Measurements from ENCODE around the gene NECAP2.

NECAP2 gene

DNA sequence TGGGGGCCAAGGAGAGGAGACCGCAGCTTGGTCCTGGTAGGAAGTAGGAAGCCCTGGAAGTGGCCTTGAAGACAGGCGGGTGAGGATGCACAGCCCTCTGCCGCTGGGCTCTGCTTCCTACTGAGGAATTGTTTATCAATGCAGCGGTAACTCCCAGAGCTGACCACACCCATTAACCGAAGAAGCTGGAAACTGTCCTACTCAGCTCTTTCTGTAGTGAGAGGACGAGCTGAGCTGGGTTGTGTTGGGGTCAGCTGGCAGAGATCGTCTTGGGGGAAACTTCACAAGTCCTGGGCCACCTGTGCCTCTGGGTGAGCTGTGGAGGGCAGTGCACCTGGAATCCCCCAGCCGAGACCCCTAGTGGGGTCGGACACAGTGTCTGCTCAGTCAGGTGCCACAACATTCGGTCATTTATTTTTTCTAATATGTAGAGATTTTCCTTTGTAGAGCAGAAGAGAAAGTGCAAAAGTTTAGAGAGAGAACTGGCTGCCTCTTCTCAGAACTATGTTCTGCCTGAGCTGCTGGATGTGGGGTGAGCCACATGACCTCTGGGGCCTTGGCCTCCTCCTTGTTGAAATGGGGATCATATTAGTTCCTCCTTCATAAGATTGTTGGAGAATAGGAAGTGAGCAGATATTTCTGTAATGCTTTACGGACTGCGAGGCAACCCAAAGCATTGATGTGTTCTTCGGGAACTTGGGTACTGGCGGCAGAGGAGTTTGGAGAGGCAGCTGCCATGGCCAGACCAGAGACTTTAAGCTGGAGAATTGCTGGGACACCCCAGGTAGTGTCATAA is 3.6 kb downstream of the NECAP2 start:
- no peak for DNase-seq (ENCODE audit: low spot score)
- in situ Hi-C loops (cut with MboI; ENCODE audit: low pct_unique_long_range_greater_than_20kb, low sequenced_read_pairs, unreplicated experiment) = no loop called here
- TF ChIP-seq, protein P1, sequence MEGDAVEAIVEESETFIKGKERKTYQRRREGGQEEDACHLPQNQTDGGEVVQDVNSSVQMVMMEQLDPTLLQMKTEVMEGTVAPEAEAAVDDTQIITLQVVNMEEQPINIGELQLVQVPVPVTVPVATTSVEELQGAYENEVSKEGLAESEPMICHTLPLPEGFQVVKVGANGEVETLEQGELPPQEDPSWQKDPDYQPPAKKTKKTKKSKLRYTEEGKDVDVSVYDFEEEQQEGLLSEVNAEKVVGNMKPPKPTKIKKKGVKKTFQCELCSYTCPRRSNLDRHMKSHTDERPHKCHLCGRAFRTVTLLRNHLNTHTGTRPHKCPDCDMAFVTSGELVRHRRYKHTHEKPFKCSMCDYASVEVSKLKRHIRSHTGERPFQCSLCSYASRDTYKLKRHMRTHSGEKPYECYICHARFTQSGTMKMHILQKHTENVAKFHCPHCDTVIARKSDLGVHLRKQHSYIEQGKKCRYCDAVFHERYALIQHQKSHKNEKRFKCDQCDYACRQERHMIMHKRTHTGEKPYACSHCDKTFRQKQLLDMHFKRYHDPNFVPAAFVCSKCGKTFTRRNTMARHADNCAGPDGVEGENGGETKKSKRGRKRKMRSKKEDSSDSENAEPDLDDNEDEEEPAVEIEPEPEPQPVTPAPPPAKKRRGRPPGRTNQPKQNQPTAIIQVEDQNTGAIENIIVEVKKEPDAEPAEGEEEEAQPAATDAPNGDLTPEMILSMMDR (IDR thresholded peaks at IDR 0.05; ENCODE audit: extremely low read depth, insufficient read depth, missing control alignments) = no peak

DNA sequence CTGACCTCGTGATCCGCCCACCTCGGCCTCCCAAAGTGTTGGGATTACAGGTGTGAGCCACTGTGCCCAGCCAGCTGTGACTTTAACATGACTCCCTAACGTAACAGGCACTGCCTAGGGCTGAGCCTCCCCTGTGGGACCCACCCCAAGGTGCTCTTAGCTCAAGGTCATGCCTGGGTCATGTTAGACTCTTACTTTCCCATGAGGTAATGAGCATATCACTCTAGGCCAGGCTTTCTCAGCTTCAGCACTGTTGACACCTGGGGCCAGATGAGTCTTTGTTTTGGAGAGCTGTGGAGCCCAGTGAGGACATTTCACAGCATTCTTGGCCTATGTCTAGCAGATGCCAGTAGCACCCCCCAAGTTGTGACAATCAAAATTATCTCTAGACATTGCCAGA is 4.5 kb downstream of the NECAP2 start:
- in situ Hi-C loops (cut with MboI; ENCODE audit: low pct_unique_long_range_greater_than_20kb, low sequenced_read_pairs, unreplicated experiment) = no loop called here
- TF ChIP-seq, protein P1 (IDR thresholded peaks at IDR 0.05; ENCODE audit: extremely low read depth, insufficient read depth, missing control alignments) = no peak
- DNase-seq (ENCODE audit: low spot score) = peak; percentile 40

DNA sequence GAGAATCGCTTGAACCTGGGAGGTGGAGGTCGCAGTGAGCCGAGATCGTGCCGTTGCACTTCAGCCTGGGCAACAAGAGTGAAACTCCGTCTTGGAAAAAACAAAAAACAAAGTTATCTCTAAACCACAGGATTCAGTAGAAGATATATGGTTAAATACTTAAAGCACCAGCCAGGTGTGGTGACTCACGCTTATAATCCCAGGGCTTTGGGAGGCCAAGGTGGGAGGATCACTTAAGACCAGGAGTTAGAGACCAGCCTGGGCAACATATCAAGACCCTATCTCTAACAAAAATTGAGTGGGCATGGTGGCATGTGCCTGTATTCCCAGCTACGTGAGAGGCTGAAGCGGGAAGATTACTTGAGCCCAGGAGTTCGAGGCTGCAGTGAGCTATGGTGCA is 5.6 kb downstream of the NECAP2 start:
- no peak for DNase-seq (ENCODE audit: low spot score)
- TF ChIP-seq, protein P1 (IDR thresholded peaks at IDR 0.05; ENCODE audit: extremely low read depth, insufficient read depth, missing control alignments) = no peak
- in situ Hi-C loops (cut with MboI; ENCODE audit: low pct_unique_long_range_greater_than_20kb, low sequenced_read_pairs, unreplicated experiment) = no loop called here

DNA sequence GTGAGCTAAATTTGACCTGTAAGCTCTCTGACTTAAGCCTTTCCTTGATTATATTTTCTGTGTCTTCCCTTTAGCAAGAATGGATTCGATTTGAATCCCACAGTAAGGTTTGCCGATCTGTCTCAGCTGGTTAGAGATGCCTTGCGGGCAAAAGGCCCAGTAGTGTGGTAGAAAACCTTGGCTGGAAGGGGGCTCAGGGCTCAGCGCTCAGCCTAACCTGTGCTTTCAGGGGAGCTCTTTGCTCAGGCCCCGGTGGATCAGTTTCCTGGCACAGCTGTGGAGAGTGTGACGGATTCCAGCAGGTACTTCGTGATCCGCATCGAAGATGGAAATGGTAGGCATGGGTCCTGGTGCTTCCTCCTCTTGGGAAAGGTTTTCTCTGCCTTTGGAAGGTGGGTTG is 7.1 kb downstream of the NECAP2 start:
- DNase-seq (ENCODE audit: low spot score) = no peak
- in situ Hi-C loops (cut with MboI; ENCODE audit: low pct_unique_long_range_greater_than_20kb, low sequenced_read_pairs, unreplicated experiment) = no loop called here
- TF ChIP-seq, protein P1 (IDR thresholded peaks at IDR 0.05; ENCODE audit: extremely low read depth, insufficient read depth, missing control alignments) = no peak

DNA sequence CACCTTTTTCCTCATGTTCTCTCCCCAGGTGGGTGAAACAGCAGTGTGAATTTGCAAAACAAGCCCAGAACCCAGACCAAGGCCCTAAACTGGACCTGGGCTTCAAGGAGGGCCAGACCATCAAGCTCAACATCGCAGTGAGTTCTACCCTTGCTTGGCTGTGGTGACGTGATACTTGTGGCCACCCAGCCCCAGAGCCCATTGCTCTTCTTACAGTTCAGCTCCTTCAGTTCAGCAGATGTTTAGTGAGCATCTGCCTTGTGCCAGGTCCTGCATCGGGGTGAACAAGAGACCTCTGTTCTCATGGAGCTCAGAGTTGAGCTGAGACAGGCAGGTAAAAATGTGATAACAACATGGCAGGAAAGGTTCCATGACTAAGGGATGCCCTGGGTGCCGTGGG is 8.5 kb downstream of the NECAP2 start:
- TF ChIP-seq, protein P1 (IDR thresholded peaks at IDR 0.05; ENCODE audit: extremely low read depth, insufficient read depth, missing control alignments) = no peak
- in situ Hi-C loops (cut with MboI; ENCODE audit: low pct_unique_long_range_greater_than_20kb, low sequenced_read_pairs, unreplicated experiment) = no loop called here
- DNase-seq (ENCODE audit: low spot score) = no peak

DNA sequence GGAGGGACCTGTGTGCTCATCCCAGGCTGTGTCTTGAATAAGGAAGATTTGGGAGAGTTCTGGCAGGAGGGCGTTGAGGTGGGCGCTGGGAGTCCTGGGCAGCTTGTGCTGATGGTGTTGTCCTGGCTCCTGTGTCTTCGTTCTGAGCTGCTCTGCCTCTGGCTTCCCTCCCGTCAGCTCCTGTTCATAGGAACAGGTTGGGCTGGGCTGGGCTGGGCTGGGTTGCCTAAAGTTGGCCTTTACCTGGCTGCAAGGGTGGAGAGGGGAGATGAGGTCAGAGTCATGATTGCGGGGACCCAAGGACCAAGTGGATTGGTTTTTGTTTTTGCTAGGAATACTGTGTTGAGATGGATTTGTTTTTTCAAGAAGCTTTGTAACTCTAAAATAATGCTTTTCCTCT is 9.1 kb downstream of the NECAP2 start:
- in situ Hi-C loops (cut with MboI; ENCODE audit: low pct_unique_long_range_greater_than_20kb, low sequenced_read_pairs, unreplicated experiment) = no loop called here
- no peak for DNase-seq (ENCODE audit: low spot score)
- TF ChIP-seq, protein P1 (IDR thresholded peaks at IDR 0.05; ENCODE audit: extremely low read depth, insufficient read depth, missing control alignments) = no peak

Measured in GM13977 (cell line).